GM21526 (cell line): Measurements from ENCODE around the gene ADPRM.
A peak's percentile ranks its signal among the peaks of the same experiment; 100 is the strongest.
"Not testable (repeated sequence)": the region's sequence is repeated elsewhere in the genome, so short reads cannot be mapped to it uniquely, and the experiment has no call there.

Source experiments
- ATAC-seq: cut with Tn5 transposase; IDR thresholded peaks from one replicate; pipeline ENCODE4 v1.9.1; 2021; ENCODE audit warnings: moderate library complexity; ENCODE audit not compliant: unreplicated experiment, low FRiP score

Gene ADPRM

DNA sequence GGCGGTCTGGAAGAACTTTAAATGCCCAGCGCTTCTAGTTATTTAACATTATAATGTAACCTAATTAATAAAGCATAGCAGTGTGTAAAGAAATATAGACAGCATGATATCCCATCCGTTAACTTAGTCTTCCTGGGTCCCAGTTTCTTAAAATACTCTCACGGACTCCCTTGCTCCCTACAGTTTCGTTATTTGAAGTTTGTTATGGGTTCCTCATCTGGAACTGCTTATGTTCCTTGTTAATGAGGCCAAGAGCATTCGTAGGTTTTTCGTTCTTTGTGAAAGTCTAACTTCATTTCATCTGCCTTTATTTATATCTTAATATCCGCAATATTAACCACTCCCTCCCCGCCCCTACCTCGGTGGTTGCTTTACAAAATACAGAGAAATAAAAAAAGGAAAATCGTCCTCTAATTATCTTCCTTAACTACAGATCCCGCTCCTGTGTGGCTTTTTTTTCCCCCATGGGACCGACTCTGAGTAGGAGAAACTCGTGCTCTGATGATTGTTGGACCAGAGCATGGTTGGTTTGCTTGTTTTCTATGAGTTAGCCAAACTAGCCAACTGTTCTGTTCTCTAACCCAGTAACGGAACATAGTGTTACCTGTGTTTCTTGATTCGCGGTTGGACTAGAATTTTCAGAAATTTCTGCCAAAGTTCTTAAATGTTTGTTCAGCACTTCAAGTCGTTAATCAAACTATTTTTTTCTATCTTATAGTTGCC, 863 bp downstream of the ADPRM start:
- ATAC-seq, result no peak

GRCh38 chr17:10699856-10700255, 2.5 kb downstream of the ADPRM start:
- no peak for ATAC-seq

GRCh38 chr17:10702574-10702973, 5.2 kb downstream of the ADPRM start:
- ATAC-seq, result no peak

DNA sequence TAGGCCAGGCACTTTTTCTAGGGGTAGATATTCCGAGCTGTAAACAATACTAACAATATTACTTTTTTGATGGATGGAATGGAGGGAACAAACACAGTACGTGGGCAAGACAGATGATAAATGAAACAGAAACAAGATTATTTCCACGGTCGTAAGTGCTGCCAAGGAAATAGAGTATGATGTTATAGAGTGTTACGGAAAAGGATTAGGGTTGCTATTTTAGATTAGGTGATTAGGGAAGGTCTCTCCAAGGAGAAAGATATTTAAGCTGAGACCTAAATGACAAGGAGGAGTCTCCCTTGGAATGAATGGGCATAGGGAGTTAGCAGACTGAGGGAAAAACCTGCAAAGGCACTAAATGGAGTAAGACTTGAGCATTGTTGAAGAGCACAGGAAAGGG, 8.3 kb downstream of the ADPRM start:
- no peak for ATAC-seq

GRCh38 chr17:10713318-10713717, 15.9 kb downstream of the ADPRM start:
- no peak for ATAC-seq

DNA sequence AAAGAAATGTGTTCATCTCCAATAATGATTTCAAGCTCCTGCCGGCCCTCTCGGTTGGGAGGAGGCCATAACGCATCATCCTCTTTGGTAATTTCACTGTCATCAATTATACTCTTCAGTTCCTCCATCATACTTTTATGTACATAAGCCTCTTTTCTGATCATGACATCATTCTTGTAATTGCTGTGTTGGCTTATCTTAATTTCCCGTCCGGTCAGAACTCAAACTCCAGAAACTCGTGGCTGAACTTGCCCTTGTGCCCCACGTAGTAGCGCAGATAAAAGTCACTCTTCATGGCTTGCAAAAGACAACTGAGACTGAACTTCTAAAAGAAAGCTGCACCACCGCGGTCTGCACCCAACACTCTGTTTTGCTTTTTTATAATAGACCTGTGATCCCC, 18.8 kb downstream of the ADPRM start:
- no peak for ATAC-seq

DNA sequence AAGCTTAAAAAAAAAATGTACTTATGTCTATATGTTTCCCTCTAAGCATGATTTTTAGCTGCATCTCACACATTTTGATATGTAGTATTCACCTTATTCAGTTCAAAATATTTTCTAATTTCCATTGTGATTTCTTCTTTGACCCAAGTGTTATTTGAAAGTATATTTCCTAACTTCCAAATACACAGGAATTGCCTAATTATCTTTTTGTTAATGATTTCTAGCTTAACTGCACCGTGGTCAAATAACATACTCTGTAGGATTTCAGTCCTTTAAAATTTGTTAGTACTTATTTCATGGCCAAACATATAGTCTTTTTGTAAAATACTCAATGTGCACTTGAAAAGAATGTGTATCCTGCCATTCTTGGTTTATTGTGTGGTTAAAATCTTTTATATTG, 21.2 kb downstream of the ADPRM start:
- ATAC-seq, result no peak

DNA sequence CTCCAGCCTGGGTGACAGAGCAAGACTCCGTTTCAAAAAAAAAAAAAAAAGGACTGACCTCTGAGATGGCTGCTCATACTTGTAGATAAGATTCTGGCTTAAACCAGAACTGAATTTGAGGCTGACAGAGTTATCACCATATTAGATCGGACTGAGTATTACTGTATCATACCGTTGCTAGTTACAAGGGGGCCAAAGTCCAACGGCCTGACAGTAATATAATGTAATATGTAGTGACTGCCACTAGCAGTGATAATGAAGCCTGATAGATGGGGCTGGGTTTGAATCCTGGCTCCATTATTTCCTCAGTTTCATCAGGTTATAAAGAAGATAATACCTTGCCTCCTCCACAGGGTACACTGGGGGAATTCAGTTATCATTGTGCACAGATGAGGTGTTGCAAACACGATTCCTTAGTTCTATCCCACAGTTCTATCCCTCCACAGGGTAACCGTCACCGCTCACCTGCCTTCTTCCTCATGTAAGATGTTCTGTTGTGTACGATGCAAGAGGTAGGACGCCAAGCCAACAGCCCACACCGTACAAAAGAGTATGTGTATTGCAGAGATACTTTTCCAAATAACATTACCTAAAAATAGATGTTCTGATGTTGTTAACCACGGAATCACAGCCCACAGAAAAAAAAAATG, 27.3 kb downstream of the ADPRM start:
- no peak for ATAC-seq

DNA sequence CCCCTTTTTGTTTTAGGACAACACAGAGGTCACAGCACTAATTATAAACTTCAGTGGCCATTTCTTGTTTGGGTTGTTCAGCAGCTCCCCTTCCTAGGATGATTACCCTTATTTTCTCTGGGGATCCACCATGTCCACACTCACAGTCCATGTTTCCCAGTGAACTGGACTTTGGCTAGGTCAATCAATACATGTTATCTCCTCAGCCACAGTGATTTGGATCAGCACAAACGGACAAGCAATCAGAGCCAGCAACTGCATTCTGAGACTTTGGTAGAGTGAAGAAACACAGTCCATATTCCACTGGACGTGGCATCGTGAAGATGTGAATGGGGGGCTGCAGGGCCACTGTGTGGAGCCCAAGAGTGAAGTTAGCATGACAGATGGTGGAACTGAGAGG, 27.9 kb downstream of the ADPRM start:
- no peak for ATAC-seq

GRCh38 chr17:10726196-10726595, 28.8 kb downstream of the ADPRM start:
- ATAC-seq, result no peak

- ATAC-seq, result no peak
Measured at GRCh38 chr17:10727192-10727591, 29.8 kb downstream of the ADPRM start.

DNA sequence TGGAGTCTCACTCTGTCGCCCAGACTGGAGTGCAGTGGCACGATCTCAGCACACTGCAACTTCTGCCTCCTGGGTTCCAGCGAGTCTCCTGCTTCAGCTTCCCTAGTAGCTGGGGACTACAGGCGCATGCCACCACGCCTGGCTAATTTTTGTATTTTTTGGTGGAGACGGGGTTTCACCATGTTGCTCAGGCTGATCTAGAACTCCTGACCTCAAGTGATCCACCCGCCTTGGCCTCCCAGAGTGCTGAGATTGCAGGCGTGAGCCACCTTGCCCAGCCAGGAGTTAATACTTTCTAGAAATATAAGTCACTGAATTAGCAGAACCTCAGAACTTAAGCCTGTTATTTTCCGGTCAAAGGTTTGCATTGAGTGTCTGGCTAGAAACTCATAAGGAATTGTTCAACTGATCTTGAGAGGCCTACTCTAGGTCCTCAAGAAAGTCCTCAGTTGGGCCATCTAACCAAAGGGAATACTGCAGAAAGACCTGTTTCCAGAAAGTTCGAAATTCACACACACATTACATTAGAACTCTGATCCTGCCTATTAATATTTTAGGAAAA, 31.0 kb downstream of the ADPRM start:
- ATAC-seq, result no peak

DNA sequence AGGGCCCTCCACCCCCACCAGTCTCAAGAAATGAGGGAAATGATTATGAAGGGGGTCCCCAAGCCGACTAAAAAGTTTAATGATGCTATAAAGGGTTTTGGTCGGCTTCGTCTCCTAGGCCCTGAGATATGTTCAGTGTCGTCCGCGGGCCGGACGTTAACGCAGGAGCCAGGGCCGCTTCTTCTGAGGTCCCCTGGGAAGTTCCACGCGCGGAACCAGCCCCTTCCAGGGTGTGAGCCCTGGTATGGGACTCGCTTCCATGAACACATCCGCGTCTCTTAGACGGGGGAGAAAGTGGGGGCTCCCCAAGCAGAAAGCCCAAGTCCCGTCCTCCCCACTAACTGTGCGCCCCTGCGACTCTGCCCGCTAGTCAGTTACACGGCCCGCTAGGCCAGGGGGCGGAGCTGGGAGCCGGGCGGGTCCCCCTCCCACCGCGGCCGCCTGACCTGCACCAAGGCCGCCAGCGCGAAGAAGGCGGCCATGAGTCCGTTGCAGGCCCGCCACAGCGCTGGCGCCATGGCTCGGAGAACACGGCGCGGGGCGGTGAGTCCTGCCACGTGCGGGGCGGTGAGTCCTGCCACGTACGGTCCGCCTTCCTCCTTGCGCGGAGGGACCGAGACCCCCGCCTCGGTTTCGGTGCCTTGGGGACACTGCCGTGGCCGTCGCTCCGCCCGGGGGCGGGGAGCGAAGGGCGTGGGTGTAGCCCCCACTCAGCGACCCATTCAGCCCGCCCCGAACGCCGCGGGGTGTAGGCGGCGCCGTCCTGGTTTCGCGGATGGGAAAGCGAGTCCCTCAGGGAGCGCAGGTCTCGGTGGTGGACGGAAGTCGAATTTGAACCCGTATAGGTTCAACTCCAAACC, 32.2 kb downstream of the ADPRM start, which contains the start of gene TMEM220:
Gene TMEM220, minus strand, starts transcription at position 690 of the 860 bp plus-strand sequence. Its CDS starts 172 bp downstream, at position 518.
- peak; percentile 54 for ATAC-seq

DNA sequence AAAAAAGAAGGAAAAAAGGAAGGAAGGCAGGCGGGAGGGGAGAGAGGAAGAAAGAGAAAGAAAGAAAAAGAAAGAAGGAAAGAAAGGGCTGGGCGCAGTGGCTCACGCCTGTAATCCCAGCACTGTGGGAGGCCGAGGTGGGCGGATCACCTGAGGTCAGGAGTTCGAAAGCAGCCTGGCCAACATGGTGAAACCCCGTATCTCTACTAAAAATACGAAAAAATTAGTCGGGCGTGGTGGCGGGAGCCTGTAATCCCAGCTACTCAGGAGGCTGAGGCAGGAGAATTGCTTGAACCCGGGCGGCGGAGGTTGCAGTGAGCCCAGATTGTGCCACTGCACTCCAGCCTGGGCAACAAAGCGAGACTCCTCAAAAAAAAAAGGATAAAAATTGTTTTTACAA, 32.9 kb downstream of the ADPRM start:
- not testable (repeated sequence) for ATAC-seq

DNA sequence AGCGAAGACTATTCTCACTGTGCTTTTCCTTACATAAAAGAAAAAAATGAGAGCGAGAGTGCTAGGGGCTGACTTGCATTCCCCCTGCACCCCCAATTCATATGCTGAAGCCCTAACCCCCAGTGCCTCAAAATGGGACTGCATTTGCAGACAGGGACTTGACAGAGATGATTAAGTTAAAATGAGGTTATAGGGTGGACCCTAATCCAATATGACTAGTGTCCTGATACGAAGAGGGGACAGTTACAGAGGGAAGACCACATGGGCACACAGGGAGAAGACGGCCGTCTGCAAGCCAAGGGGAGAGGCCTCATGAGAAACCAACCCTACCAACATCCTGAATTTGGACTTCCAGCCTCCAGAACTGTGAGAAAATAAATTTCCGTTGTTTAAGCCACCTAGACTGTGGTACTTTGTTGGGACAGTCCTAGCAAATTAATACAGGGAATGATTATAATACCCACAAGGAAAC, 34.0 kb downstream of the ADPRM start:
- ATAC-seq, result no peak

DNA sequence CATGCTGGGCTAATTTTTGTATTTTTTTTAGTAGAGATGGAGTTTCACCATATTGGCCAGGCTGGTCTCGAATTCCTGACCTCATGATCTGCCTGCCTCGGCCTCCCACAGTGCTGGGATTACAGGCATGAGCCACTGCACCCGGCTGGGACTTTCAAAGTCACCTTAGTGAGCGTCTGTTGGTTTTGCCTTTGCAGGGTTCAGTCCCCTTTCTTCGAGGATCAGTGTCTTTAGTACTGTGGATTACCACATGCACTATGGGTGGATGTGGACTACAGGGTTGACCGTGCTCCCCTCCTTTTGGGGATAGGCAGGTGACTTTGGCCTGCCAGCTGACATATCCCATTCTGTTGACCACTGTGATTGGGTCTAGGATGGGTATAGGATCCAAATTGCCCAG, 34.7 kb downstream of the ADPRM start:
- not testable (repeated sequence) for ATAC-seq

DNA sequence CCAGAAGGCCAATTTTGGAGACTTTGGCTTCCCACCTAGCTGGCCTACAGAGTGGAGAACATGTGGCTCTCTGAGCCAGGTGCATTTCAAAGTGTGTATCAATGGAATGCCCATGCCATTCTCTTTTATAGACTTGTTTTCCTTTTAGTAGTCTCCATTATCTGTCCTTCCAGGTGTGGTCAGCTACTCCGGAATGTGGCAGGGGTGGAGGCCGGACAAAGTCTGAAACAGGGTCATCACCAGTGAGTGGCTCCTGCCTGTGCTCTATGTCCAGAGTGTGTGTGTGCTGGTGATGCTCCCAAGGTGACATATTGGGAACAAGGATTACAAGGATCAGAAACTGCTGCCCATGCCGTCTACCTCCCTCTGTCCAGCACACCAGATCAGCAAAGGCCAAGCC, 36.3 kb downstream of the ADPRM start:
- ATAC-seq, result no peak

DNA sequence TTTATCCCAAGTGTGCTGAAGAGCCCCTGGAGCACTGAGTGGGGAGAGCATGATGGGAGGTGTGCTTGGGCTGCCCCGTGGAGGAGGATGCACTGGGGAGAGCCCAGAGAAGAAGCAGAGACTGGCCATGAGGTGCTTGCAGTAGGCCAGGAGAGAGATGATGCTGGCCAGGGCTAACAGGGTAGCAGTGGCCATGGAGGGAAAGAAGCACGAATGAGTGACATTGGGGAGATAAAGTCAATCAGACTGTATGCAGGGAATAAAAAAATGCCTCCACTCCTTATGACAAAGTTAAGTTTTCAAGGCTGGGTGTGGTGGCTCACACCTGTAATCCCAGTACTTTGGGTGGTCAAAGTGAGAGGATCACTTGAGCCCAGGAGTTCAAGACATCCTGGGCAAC, 37.9 kb downstream of the ADPRM start:
- ATAC-seq, result no peak

GRCh38 chr17:10735821-10736220, 38.4 kb downstream of the ADPRM start:
- ATAC-seq, result no peak

DNA sequence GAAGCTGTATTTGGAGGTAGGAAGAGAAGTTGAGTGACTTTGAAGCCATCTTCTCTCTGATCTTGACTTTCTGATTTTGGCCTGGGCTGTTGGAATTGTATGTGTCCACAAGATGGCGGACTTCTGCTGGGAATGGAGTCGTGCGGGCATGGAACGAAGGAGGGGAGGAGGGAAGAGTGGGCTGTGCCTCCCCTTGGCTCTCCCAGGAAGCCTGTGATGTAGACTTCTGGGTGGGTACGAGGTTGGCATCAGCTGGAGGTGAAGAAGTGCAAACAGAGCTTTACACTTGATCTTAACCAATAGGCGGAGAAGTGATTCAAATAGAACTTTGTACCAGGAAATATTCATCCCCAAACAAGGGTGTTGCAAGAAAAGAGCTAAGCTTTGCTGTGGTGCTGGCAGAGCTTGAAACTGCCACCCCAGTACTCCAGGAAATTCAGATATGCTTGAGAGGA, 39.8 kb downstream of the ADPRM start:
- no peak for ATAC-seq

DNA sequence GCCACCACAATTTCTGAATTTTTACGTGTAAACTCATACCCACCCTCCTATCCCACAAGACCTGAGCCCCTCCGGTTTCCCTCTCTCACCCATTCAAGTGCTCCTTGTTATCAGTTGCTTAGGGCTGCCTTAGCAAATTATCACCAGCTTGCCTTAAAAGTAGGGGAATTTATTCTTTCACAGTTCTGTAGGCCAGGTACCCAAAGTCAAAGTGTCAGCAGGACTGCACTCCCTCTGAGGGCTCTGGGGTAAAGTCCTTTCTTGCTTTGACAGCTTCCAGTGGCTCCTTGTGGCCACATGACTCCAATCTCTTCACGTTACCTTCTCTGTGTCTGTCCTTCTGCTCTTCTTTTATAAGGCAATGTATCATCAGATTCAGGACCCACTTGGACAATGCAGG, 40.3 kb downstream of the ADPRM start:
- ATAC-seq, result no peak
